ENCODE results near the gene NRG3.
"Not testable (repeated sequence)": the region's sequence is repeated elsewhere in the genome, so short reads cannot be mapped to it uniquely, and the experiment has no call there.

Gene NRG3

GRCh38 chr10:82949816-82950575 is 1075.0 kb downstream of the NRG3 start:
- no peak for DNase-seq

DNA sequence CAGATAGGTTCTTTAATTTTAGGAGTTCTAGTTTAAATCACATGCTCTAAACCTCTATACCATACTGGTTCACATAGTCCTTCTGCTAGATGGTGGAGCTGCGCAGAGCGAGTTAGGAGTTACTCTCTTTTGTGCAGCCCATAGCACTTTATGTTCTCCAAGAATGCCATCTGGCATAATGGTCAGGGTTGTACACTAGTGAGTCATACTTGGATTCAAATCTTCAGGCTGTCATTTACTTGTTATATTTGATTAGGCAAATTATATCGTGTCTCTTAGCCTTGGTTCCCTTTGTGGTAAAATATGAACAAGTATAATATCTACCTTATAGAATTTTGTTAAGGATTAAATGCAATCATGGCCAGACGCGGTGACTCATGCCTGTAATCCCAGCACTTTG is 1078.3 kb downstream of the NRG3 start:
- no peak for DNase-seq

GRCh38 chr10:82953909-82954308 is 1078.9 kb downstream of the NRG3 start:
- DNase-seq, result no peak

DNA sequence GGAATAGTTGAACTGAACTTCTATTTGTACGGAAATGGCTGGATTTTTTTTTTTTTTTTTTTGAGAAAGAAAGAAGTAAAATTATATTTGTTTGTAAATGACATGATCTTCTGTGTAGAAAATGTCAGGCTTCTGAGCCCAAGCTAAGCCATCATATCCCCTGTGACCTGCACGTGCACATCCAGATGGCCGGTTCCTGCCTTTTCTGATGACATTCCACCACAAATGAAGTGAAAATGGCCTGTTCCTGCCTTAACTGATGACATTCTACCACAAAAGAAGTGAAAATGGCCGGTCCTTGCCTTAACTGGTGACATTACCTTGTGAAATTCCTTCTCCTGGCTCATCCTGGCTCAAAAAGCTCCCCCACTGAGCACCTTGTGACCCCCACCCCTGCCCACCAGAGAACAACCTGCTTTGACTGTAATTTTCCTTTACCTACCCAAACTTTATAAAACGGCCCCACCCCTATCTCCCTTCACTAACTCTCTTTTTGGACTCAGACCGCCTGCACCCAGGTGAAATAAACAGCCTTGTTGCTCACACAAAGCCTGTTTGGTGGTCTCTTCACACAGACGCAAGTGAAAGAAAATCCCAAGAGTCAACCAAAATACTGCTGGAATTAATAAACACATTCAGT is 1085.5 kb downstream of the NRG3 start:
- DNase-seq, result not testable (repeated sequence)

DNA sequence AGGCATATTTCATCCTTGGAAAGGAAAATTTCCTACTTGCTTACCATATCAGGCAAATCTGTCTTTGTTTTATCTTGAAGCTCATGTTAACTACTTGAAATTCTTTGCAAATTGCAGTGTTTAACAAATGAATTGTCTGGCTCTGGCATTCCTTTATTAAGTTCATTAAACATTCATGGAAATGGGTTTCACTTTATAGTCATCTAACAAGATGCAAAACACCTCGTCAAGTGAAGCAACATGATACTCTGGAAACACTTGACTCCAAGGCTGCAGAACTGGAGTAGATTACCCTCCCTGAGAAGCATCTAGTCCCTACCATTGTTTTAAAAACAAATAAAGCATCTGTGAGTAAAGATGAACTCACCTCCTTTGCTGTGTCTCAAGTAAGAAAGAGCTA is 1086.9 kb downstream of the NRG3 start:
- no peak for DNase-seq

- no peak for DNase-seq
Observed at GRCh38 chr10:82966130-82966529, 1091.1 kb downstream of the NRG3 start.

DNA sequence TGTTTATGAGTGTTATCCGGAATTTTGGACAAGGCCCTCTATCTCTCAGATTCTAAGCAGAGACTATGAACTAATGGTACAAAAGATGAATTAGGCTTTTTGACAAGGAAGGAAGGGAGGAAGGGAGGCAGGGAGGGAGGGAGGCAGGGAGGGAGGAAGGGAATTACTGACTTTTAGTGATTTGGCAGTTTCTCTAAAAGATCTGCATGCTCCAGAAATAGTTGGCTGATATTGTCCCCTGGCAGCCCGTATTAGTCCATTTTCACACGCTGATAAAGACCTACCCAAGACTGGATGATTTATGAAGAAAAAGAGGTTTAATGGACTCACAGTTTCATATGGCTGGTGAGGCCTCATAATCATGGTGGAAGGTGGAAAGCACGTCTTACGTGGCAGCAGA is 1093.5 kb downstream of the NRG3 start:
- no peak for DNase-seq

DNA sequence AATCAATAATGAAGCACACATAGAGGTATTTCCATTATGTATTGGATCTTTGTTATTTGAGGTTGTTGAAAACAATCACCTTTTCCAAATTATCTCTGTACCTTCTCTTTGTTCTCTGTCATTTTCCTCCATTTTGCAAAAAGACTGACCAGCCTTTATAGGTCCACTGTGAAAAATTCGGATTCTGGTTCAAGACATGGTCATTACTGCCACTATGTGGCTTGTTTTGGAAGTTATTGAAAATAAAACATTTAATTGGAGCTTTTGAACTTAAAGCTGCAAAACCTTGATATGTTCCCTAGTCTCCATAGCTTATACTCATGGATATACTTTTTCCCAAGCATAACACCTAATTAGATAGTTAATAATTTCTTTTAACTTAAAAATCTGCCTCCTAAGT is 1094.4 kb downstream of the NRG3 start:
- DNase-seq, result no peak

DNA sequence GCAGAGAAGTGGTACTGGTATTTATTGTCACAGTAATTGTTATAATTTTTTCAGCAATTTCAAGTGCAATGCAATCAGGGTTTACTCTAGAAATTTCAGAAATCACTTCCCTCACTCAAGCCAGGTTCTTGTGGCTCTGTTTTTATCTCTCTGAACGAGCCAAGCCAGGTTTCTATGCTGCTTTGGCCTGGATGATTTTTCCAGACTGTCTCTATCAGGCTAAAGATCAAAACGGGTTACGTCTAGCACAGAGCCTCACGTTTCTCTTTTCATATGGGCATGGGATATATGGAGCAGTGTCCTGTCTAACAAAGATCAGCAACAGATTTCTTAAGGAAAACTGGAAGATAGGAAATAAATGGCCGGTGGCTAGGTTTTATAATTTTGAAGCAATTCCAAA is 1105.3 kb downstream of the NRG3 start:
- DNase-seq, result no peak

GRCh38 chr10:82981137-82981723 is 1106.2 kb downstream of the NRG3 start:
- DNase-seq, result no peak

DNA sequence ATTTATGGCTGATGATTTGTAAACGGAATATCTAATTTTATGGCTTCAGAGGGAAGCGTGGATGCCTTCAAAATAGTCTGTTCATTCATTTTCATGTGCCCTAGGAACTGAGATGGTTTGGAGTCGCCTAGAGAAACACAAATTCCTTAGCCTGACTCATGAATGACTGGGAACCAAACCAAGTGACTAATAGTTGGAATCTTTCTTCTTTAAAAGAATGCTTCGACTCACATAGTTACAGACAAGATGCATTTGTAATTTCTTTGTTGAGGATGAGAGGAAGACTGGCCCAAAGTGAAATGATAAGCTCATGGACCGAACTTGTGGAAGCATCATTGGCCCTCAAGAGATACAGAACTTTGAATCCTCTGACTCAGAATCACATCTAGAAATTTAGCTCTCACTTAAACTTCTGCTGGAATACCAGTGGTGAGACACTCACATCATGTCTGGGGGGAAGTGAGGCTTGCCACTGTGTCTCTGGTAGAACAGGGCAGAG is 1107.2 kb downstream of the NRG3 start:
- no peak for DNase-seq

DNA sequence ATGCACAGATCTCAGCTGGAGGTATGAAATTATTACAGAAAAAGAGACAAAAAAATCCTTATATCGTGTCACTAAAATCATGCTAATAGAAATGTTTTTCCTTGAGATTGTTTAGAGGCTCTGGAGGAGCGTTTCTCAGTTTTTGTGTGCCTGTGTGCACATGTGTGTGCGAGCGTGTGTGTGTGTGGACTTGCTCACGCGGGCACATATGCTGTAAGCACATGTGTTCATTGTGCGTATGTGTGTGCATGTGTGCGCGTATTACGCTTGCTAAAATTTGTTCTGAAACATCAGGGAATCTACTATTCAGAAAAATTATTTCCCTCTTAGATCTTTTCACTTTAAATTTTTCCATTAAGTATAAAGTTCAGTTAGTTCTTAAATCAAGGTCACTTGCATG is 1111.2 kb downstream of the NRG3 start:
- DNase-seq, result no peak

- not testable (repeated sequence) for DNase-seq
Observed at GRCh38 chr10:83006479-83006878, 1131.5 kb downstream of the NRG3 start.

- no peak for DNase-seq
Observed at GRCh38 chr10:83007510-83007909, 1132.5 kb downstream of the NRG3 start.

DNA sequence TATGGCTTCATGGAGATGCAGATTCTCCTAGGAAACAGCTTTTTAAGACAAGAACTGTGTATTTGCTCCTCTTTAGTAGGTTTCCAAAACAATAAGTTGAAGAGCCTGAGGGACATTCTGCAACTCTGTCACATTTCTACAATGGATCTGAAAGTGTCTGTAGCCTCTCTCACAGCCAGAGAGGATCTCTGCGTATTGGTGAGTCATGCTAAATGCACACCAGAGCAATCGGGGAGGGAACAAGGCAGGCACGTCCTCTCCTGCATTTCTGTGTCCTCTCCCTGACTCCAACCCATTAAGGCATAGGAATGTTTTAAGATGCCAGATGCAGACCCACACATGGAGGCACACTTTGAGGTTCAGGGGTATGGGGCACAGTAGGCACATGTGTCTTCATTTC is 1137.9 kb downstream of the NRG3 start:
- DNase-seq, result no peak

DNA sequence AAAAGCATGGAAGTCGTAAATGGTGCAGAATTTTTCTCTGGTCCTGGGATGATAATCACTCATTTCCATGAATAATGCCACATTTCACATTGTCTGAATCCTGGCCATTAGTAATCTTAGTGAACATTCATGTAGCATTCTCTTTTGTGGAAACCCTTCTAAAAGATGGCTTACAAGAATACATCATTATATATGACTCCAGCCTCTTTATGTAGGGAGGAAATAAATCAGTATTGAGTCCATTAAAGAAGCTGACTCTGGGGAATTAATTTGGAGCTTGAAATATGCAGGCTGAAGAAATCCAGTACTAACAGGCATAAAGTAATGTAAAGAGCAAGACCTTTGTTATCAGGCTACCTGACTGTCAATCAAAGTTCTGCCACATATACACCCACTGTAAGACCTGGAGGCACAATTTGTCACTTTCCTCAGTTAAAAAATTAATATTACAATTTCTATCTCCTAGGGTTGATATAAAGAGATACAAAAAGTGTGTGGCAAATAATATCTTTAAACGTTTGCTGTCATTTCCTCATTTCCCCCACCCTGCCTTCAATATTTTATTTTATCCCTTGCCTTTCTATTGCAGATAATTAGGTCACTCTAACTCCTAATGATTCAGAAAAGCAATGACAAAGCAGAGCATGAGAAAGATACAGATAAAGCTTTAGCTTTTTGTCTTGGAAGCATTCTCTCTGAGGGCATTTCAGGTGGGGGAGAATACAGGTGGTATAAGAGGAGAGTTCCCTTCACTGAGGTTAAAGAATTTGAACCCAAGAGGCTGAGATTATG is 1142.3 kb downstream of the NRG3 start:
- no peak for DNase-seq

GRCh38 chr10:83023662-83024061 is 1148.7 kb downstream of the NRG3 start:
- no peak for DNase-seq
